Measurements from ENCODE around the gene NID1.
"Not testable (repeated sequence)": the region's sequence is repeated elsewhere in the genome, so short reads cannot be mapped to it uniquely, and the experiment has no call there.

The NID1 gene

GRCh38 chr1:236098267-236098666 lies 33.4 kb upstream of the NID1 start:
- in situ Hi-C loops (cut with MboI; ENCODE audit: low sequenced_read_pairs) = no loop called here

GRCh38 chr1:236096660-236097482 lies 32.0 kb upstream of the NID1 start:
- in situ Hi-C loops (cut with MboI; ENCODE audit: low sequenced_read_pairs) = not testable (repeated sequence)

- in situ Hi-C loops (cut with MboI; ENCODE audit: low sequenced_read_pairs) = no loop called here
These were observed 31.0 kb upstream of the NID1 start for GRCh38 chr1:236095705-236096520.

- in situ Hi-C loops (cut with MboI; ENCODE audit: low sequenced_read_pairs) = no loop called here
These were observed 28.0 kb upstream of the NID1 start for GRCh38 chr1:236092899-236093298.

- in situ Hi-C loops (cut with MboI; ENCODE audit: low sequenced_read_pairs) = no loop called here
These were observed 27.0 kb upstream of the NID1 start for GRCh38 chr1:236091933-236092318.

- in situ Hi-C loops (cut with MboI; ENCODE audit: low sequenced_read_pairs) = no loop called here
These were observed 25.9 kb upstream of the NID1 start for GRCh38 chr1:236090741-236091147.

- in situ Hi-C loops (cut with MboI; ENCODE audit: low sequenced_read_pairs) = no loop called here
These were observed 24.3 kb upstream of the NID1 start for GRCh38 chr1:236089046-236089773.

GRCh38 chr1:236086537-236086936 lies 21.6 kb upstream of the NID1 start:
- in situ Hi-C loops (cut with MboI; ENCODE audit: low sequenced_read_pairs) = no loop called here

GRCh38 chr1:236085545-236086159 lies 20.8 kb upstream of the NID1 start:
- in situ Hi-C loops (cut with MboI; ENCODE audit: low sequenced_read_pairs) = no loop called here

- in situ Hi-C loops (cut with MboI; ENCODE audit: low sequenced_read_pairs) = no loop called here
These were observed 19.5 kb upstream of the NID1 start for GRCh38 chr1:236084386-236084730.

GRCh38 chr1:236083650-236084385 lies 18.9 kb upstream of the NID1 start:
- in situ Hi-C loops (cut with MboI; ENCODE audit: low sequenced_read_pairs) = no loop called here

GRCh38 chr1:236082526-236082925 lies 17.6 kb upstream of the NID1 start:
- in situ Hi-C loops (cut with MboI; ENCODE audit: low sequenced_read_pairs) = no loop called here

- in situ Hi-C loops (cut with MboI; ENCODE audit: low sequenced_read_pairs) = no loop called here
These were observed 16.8 kb upstream of the NID1 start for GRCh38 chr1:236081546-236082227.

GRCh38 chr1:236079703-236080102 lies 14.8 kb upstream of the NID1 start:
- in situ Hi-C loops (cut with MboI; ENCODE audit: low sequenced_read_pairs) = no loop called here

GRCh38 chr1:236078993-236079392 lies 14.1 kb upstream of the NID1 start:
- in situ Hi-C loops (cut with MboI; ENCODE audit: low sequenced_read_pairs) = no loop called here

- in situ Hi-C loops (cut with MboI; ENCODE audit: low sequenced_read_pairs) = not testable (repeated sequence)
These were observed 13.2 kb upstream of the NID1 start for GRCh38 chr1:236078077-236078476.

- in situ Hi-C loops (cut with MboI; ENCODE audit: low sequenced_read_pairs) = no loop called here
These were observed 11.0 kb upstream of the NID1 start for GRCh38 chr1:236075848-236076247.

- in situ Hi-C loops (cut with MboI; ENCODE audit: low sequenced_read_pairs) = no loop called here
These were observed 8.5 kb upstream of the NID1 start for GRCh38 chr1:236073307-236073897.

GRCh38 chr1:236072001-236072400 lies 7.1 kb upstream of the NID1 start:
- in situ Hi-C loops (cut with MboI; ENCODE audit: low sequenced_read_pairs) = no loop called here
